Activated CD8-positive, alpha-beta memory T cell treated with anti-CD3 and anti-CD28 coated beads, Interleukin-2, amount 50 U/mL, for 48 hours (primary cell): ENCODE measurements around the gene DNAJC1.

Source experiments
- DNase-seq: peaks from one replicate; pipeline ENCODE4 v3.0.0-alpha.2; 2020

Gene DNAJC1

GRCh38 chr10:22006379-22006884 lies 2.9 kb upstream of the DNAJC1 start:
- no peak for DNase-seq

GRCh38 chr10:22005763-22006162 lies 2.2 kb upstream of the DNAJC1 start:
- DNase-seq, result no peak

GRCh38 chr10:22003964-22004281 lies 393 bp upstream of the DNAJC1 start:
- no peak for DNase-seq

- no peak for DNase-seq
Observed at GRCh38 chr10:22002591-22003176, 846 bp downstream of the DNAJC1 start.

GRCh38 chr10:21995557-21995956 lies 8.0 kb downstream of the DNAJC1 start:
- no peak for DNase-seq

- no peak for DNase-seq
Observed at GRCh38 chr10:21993360-21994001, 10.0 kb downstream of the DNAJC1 start.

- DNase-seq, result no peak
Observed at GRCh38 chr10:21991785-21992184, 11.7 kb downstream of the DNAJC1 start.

GRCh38 chr10:21990449-21990848 lies 13.1 kb downstream of the DNAJC1 start:
- no peak for DNase-seq

- DNase-seq, result no peak
Observed at GRCh38 chr10:21989453-21990154, 13.9 kb downstream of the DNAJC1 start.

GRCh38 chr10:21985541-21985940 lies 18.0 kb downstream of the DNAJC1 start:
- no peak for DNase-seq

GRCh38 chr10:21981118-21981517 lies 22.4 kb downstream of the DNAJC1 start:
- DNase-seq, result no peak

GRCh38 chr10:21980691-21981090 lies 22.8 kb downstream of the DNAJC1 start:
- DNase-seq, result no peak

GRCh38 chr10:21978191-21978862 lies 25.2 kb downstream of the DNAJC1 start:
- no peak for DNase-seq

- DNase-seq, result no peak
Observed at GRCh38 chr10:21976739-21977138, 26.8 kb downstream of the DNAJC1 start.

GRCh38 chr10:21976280-21976679 lies 27.2 kb downstream of the DNAJC1 start:
- DNase-seq, result no peak

- no peak for DNase-seq
Observed at GRCh38 chr10:21975378-21975990, 28.0 kb downstream of the DNAJC1 start.

GRCh38 chr10:21972584-21972983 lies 30.9 kb downstream of the DNAJC1 start:
- no peak for DNase-seq

- no peak for DNase-seq
Observed at GRCh38 chr10:21969326-21970287, 33.9 kb downstream of the DNAJC1 start.

GRCh38 chr10:21964983-21965665 lies 38.4 kb downstream of the DNAJC1 start:
- DNase-seq, result no peak

- no peak for DNase-seq
Observed at GRCh38 chr10:21962358-21962757, 41.2 kb downstream of the DNAJC1 start.

- DNase-seq, result no peak
Observed at GRCh38 chr10:21961847-21962246, 41.7 kb downstream of the DNAJC1 start.
